Activated T-cell treated with anti-CD3 and anti-CD28 coated beads, Interleukin-2, amount 50 U/mL, for 1 hour (primary cell): ENCODE results near the gene TSPAN7.

Experiments
- DNase-seq: peaks from one replicate; pipeline ENCODE4 v3.0.0-alpha.2; 2020

The TSPAN7 gene

GRCh38 chrX:38649674-38650647 is 88.6 kb downstream of the TSPAN7 start:
- no peak for DNase-seq

GRCh38 chrX:38651625-38652601 is 90.6 kb downstream of the TSPAN7 start:
- no peak for DNase-seq

- DNase-seq = no peak
Observed at GRCh38 chrX:38652934-38653442, 91.6 kb downstream of the TSPAN7 start.

- no peak for DNase-seq
Observed at GRCh38 chrX:38654302-38654701, 93.0 kb downstream of the TSPAN7 start.

GRCh38 chrX:38656350-38656915 is 95.1 kb downstream of the TSPAN7 start:
- no peak for DNase-seq

- no peak for DNase-seq
Observed at GRCh38 chrX:38657562-38657961, 96.2 kb downstream of the TSPAN7 start.

GRCh38 chrX:38660395-38661102 is 99.2 kb downstream of the TSPAN7 start:
- DNase-seq = no peak

GRCh38 chrX:38661103-38661441 is 99.7 kb downstream of the TSPAN7 start:
- no peak for DNase-seq

GRCh38 chrX:38661561-38661960 is 100.2 kb downstream of the TSPAN7 start:
- no peak for DNase-seq

- DNase-seq = no peak
Observed at GRCh38 chrX:38662640-38663039, 101.3 kb downstream of the TSPAN7 start.

- DNase-seq = no peak
Observed at GRCh38 chrX:38664285-38664684, 102.9 kb downstream of the TSPAN7 start.

GRCh38 chrX:38666909-38667308 is 105.6 kb downstream of the TSPAN7 start:
- no peak for DNase-seq

GRCh38 chrX:38668771-38669170 is 107.4 kb downstream of the TSPAN7 start:
- DNase-seq = no peak

GRCh38 chrX:38669428-38669827 is 108.1 kb downstream of the TSPAN7 start:
- no peak for DNase-seq

GRCh38 chrX:38672646-38673045 is 111.3 kb downstream of the TSPAN7 start:
- DNase-seq = no peak

- DNase-seq = no peak
Observed at GRCh38 chrX:38675856-38676255, 114.5 kb downstream of the TSPAN7 start.

GRCh38 chrX:38678183-38678582 is 116.8 kb downstream of the TSPAN7 start:
- no peak for DNase-seq

- DNase-seq = no peak
Observed at GRCh38 chrX:38678821-38679220, 117.5 kb downstream of the TSPAN7 start.

- no peak for DNase-seq
Observed at GRCh38 chrX:38679695-38680094, 118.4 kb downstream of the TSPAN7 start.

GRCh38 chrX:38682095-38682494 is 120.8 kb downstream of the TSPAN7 start:
- no peak for DNase-seq

GRCh38 chrX:38692961-38693360 is 131.6 kb downstream of the TSPAN7 start:
- no peak for DNase-seq

GRCh38 chrX:38694394-38694793 is 133.1 kb downstream of the TSPAN7 start:
- DNase-seq = no peak
